ENCODE measurements around the gene LRRC4B. TPM values are rescaled to one million over a fixed set of nuclear protein-coding genes. Genes with fewer than 3 reads are reported as not detected.
"Not testable (repeated sequence)": the region's sequence is repeated elsewhere in the genome, so short reads cannot be mapped to it uniquely, and the experiment has no call there.

The LRRC4B gene
- total and polyA plus RNA-seq, 7 donors = 0.23 to 2.8 (median 2.4) TPM; not detected in 1

DNA sequence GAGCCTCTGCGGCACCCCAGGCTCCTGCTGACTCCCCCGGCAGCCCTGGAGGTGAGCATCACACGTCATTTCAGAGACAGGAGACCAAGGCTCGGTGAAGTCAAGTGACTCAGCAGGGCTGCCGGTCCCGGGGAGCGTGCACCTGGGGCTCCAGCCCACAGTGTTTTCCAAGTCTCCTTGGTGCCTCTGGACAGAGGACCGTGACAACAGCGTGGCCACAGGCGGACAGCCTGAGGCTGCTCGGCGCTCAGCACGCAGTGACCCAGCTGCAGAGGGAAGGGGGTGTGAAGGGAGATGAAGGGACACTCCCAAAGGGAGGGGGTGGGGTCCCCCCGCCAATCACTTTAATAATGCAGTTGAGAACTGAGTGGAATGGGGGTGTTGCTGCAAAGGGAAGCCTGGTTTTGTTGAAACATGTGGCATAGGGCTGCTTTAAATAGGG, 37.0 kb downstream of the LRRC4B start:
- Histone ChIP-seq H3K36me3 (no peaks in the 10 kb centered on the region), H3K4me1 (no peaks in the 10 kb centered on the region), H3K9me3 (peaks cover 0 to 7% (median 2%) of the 10 kb centered on the region in 4 donors), H3K27me3 (peaks cover 7 to 23% (median 8%) of the 10 kb centered on the region in 3 donors), H3K4me3 (no peak overlapping the region), H3K27ac (no peak overlapping the region)
- DNase-seq = no peak
- TF ChIP-seq POLR2A (IDR thresholded peaks at IDR 0.05) (no peak), EP300 (IDR thresholded peaks at IDR 0.05) (no peak)
- TF ChIP-seq, protein P1, sequence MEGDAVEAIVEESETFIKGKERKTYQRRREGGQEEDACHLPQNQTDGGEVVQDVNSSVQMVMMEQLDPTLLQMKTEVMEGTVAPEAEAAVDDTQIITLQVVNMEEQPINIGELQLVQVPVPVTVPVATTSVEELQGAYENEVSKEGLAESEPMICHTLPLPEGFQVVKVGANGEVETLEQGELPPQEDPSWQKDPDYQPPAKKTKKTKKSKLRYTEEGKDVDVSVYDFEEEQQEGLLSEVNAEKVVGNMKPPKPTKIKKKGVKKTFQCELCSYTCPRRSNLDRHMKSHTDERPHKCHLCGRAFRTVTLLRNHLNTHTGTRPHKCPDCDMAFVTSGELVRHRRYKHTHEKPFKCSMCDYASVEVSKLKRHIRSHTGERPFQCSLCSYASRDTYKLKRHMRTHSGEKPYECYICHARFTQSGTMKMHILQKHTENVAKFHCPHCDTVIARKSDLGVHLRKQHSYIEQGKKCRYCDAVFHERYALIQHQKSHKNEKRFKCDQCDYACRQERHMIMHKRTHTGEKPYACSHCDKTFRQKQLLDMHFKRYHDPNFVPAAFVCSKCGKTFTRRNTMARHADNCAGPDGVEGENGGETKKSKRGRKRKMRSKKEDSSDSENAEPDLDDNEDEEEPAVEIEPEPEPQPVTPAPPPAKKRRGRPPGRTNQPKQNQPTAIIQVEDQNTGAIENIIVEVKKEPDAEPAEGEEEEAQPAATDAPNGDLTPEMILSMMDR (IDR thresholded peaks at IDR 0.05) = no peak
- WGBS, 2 donors = 55 to 63% methylated on average over 14 of the region's 14 CpGs
- intact Hi-C loops (cut with DNase I) = no loop called here

DNA sequence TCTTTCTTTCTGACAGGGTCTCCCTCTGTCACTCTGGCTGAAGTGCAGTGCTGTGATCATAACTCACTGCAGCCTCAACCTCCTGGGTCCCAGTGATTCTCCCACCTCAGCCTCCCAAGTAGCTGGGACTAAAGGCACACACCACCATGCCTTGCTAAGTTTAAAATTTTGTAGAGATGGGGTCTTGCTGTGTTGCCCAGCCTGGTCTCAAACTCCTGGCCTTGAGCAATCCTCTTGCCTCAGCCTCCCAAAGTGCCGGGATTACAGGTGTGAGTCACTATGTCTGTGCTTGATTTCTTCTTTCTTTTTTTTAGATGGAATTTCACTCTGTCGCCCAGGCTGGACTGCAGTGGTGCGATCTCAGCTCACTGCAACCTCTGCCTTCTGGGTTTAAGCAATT, 40.2 kb downstream of the LRRC4B start:
- H3K4me3 ChIP-seq; H3K9me3 ChIP-seq; H3K36me3 ChIP-seq; intact Hi-C loops (cut with DNase I); H3K27ac ChIP-seq; DNase-seq; H3K4me1 ChIP-seq: not testable (repeated sequence)
- 83 to 91% methylated on average over 3 of the region's 3 CpGs for WGBS, 2 donors
- H3K27me3 ChIP-seq = peaks cover 7 to 23% (median 8%) of the 10 kb centered on the region in 3 donors

DNA sequence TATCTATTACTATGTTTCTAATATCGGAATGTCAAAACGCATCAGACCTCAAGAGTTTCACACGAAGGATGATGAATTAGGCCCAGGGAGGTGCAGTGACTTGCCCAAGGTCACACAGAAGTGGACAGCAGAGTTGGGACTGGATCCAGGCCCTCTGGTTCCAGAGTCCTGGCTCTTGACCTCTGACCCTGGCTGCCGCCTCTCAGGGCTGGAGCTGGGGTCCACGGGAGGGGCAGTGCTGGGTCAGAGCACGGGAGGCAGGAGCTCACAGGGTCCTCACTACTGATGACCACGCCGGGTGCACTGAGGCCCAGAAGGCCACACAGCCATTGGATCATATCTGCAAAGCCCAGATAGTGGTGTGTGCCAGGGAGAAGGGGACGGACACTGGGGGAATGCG, 45.4 kb downstream of the LRRC4B start:
- Histone ChIP-seq H3K9me3 (no peaks in the 10 kb centered on the region), H3K4me3 (no peak overlapping the region), H3K27me3 (no peaks in the 10 kb centered on the region), H3K36me3 (no peaks in the 10 kb centered on the region), H3K27ac (no peak overlapping the region), H3K4me1 (no peaks in the 10 kb centered on the region)
- no peak for DNase-seq
- 88% methylated on average over 10 of the region's 10 CpGs for WGBS, 2 donors
- TF ChIP-seq, protein P1 (IDR thresholded peaks at IDR 0.05) = no peak
- TF ChIP-seq POLR2A (IDR thresholded peaks at IDR 0.05) (no peak), POLR2AphosphoS5 (IDR thresholded peaks at IDR 0.05) (no peak), EP300 (IDR thresholded peaks at IDR 0.05) (no peak)
- intact Hi-C loops (cut with DNase I) = no loop called here

DNA sequence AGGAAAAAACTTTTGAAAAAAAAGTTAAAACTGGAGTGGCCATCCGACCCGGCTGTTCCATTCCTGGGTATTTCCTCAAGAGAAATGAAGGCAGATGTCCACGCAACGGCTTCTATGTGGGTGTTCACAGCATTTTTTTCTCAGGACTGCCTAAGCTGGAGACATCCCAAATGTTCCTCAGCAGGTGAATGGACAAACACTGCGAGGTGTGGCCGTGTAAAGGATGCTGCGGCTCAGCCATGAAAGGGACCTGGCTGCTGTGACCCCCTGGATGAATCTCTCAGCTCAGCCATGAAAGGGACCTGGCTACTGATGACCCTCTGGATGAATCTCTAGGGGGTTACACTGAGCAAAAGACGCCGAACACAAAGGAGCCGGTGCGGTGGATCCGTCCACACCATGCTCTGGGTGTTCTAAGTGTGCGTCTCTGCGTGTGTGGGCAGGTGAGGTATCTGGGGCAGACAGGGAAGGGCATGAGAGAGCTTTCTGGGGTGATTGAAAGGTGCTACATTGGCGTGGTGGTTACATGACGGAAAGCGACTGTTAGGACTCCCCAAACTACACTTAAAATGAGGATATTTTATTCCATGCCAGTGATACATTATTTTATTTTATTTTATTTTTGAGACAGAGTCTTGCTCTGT, 47.3 kb downstream of the LRRC4B start:
- WGBS, 2 donors = 85 to 86% methylated on average over 17 of the region's 17 CpGs
- Histone ChIP-seq H3K27me3 (peaks cover 0 to 5% (median 0%) of the 10 kb centered on the region in 3 donors), H3K9me3 (no peaks in the 10 kb centered on the region), H3K4me3 (no peak overlapping the region), H3K27ac (no peak overlapping the region), H3K4me1 (no peaks in the 10 kb centered on the region), H3K36me3 (no peaks in the 10 kb centered on the region)
- no peak for DNase-seq
- TF ChIP-seq POLR2AphosphoS5 (IDR thresholded peaks at IDR 0.05) (no peak), EP300 (IDR thresholded peaks at IDR 0.05) (no peak), POLR2A (IDR thresholded peaks at IDR 0.05) (no peak)
- TF ChIP-seq, protein P1 (IDR thresholded peaks at IDR 0.05) = no peak
- intact Hi-C loops (cut with DNase I) = no loop called here

DNA sequence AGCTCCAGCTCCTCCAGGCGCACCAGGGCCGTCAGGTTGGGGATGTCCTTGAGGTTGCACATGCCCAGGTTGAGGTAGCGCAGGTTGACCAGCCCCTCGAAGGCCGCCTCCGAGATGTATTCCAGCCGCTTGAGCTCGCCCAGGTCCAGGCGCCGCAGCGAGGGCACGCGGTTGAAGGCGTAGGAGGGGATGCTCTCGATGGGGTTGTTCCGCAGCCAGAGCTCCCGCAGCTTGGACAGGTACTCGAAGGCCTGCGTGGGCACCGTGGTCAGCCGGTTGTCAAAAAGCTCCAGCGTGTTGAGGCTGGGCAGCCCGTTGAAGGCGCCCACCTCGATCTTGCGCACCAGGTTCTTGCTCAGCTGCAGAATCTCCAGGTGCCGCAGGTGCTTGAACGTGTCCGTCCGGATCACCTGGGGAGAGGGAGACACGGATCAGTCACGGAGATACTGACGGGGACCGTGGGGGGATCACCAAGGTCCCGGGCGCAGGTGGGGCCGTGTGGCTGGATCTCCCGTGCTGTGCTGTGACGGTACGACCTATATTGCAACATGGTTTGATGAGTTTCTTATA, 49.1 kb downstream of the LRRC4B start:
- H3K9me3 ChIP-seq = no peaks in the 10 kb centered on the region
- H3K4me3 ChIP-seq = no peak overlapping the region
- H3K4me1 ChIP-seq = no peaks in the 10 kb centered on the region
- intact Hi-C loops (cut with DNase I) = loop anchor here (10.0 kb wide), 1 partner anchor 206 kb away; the partner anchor contains the start of gene CLEC11A
- TF ChIP-seq POLR2A (IDR thresholded peaks at IDR 0.05) (no peak), EP300 (IDR thresholded peaks at IDR 0.05) (no peak), POLR2AphosphoS5 (IDR thresholded peaks at IDR 0.05) (no peak)
- TF ChIP-seq, protein P1 (IDR thresholded peaks at IDR 0.05) = no peak
- H3K27me3 ChIP-seq = peaks cover 0 to 14% (median 0%) of the 10 kb centered on the region in 3 donors
- no peak overlapping the region for H3K27ac ChIP-seq
- 96 to 97% methylated on average over 40 of the region's 40 CpGs for WGBS, 2 donors
- no peaks in the 10 kb centered on the region for H3K36me3 ChIP-seq
- DNase-seq = no peak

Measured in sigmoid colon (tissue), 7 donors.